K562 (cell line): ENCODE data around the gene CLCN6. TPM values are rescaled to one million over a fixed set of nuclear protein-coding genes. Genes with fewer than 3 reads are reported as not detected.
A peak's percentile ranks its signal among the peaks of the same experiment; 100 is the strongest.

Source experiments
- ATF4 ChIP-seq: fragments of 450-650 bp; formaldehyde crosslinking; IDR thresholded peaks from 2 replicates; pipeline ENCODE4 v1.4.0; 2022; ENCODE audit warnings: mild to moderate bottlenecking, moderate library complexity
- ATF6 ChIP-seq: sonication (generic); formaldehyde crosslinking; IDR thresholded peaks from 2 replicates; pipeline ENCODE4 v1.4.0; 2020; ENCODE audit warnings: mild to moderate bottlenecking, missing genetic modification reagents
- CAMTA2 ChIP-seq: fragments of 250-450 bp; sonication (Bioruptor Pico); conservative IDR thresholded peaks from 2 replicates; pipeline ENCODE4 v1.5.1; 2022
- CTBP1 ChIP-seq: fragments of 450-650 bp; IDR thresholded peaks from 2 replicates; pipeline ENCODE4 v1.6.1; 2016; ENCODE audit warnings: borderline replicate concordance
- DMBX1 ChIP-seq: fragments of 250-450 bp; sonication (Bioruptor Pico); IDR thresholded peaks from 2 replicates; pipeline ENCODE4 v1.8.0; 2022; ENCODE audit warnings: inconsistent platforms, mild to moderate bottlenecking, moderate library complexity, borderline replicate concordance
- KAT2B ChIP-seq: IDR thresholded peaks from one replicate; pipeline ENCODE4 v1.6.1; 2012; ENCODE audit warnings: low read depth, mild to moderate bottlenecking, control low read depth, inconsistent platforms, low read length, moderate library complexity
- KLF10 ChIP-seq: fragments of 250-450 bp; sonication (Bioruptor Pico); IDR thresholded peaks from 2 replicates; pipeline ENCODE4 v1.6.1; 2021; ENCODE audit warnings: matching md5 sums
- LCOR ChIP-seq: sonication (generic); formaldehyde crosslinking; IDR thresholded peaks from 2 replicates; pipeline ENCODE4 v1.8.0; 2022; ENCODE audit warnings: mild to moderate bottlenecking, missing genetic modification reagents
- POLR2A ChIP-seq: fragments of 450-650 bp; conservative IDR thresholded peaks from 2 replicates; pipeline ENCODE4 v1.6.1; 2016
- POLR2G ChIP-seq: fragments of 200-400 bp; formaldehyde crosslinking; IDR thresholded peaks from 2 replicates; pipeline ENCODE4 v1.6.1; 2017; ENCODE audit warnings: low read depth, mild to moderate bottlenecking, antibody characterized with exemption, low read length, moderate library complexity
- POLR2H ChIP-seq: IDR thresholded peaks from 2 replicates; pipeline ENCODE4 v1.6.1; 2016; ENCODE audit warnings: missing genetic modification characterization, low read depth, mild to moderate bottlenecking, control low read depth, missing compliant biosample characterization, moderate library complexity
- PTBP1 ChIP-seq: fragments of 200-400 bp; formaldehyde crosslinking; IDR thresholded peaks from 2 replicates; pipeline ENCODE4 v1.6.1; 2017; ENCODE audit warnings: low read depth, low read length
- PURB ChIP-seq: sonication (generic); formaldehyde crosslinking; IDR thresholded peaks from 2 replicates; pipeline ENCODE4 v1.9.0; 2021; ENCODE audit warnings: low read depth, mild to moderate bottlenecking, missing genetic modification reagents
- RBFOX2 ChIP-seq: fragments of 200-400 bp; formaldehyde crosslinking; IDR thresholded peaks from 2 replicates; pipeline ENCODE4 v1.6.1; 2017; ENCODE audit warnings: low read depth, mild to moderate bottlenecking, low read length, moderate library complexity
- SUPT5H ChIP-seq: fragments of 450-650 bp; IDR thresholded peaks from 2 replicates; pipeline ENCODE4 v1.6.1; 2016
- THRB ChIP-seq: fragments of 450-650 bp; formaldehyde crosslinking; conservative IDR thresholded peaks from 2 replicates; pipeline ENCODE4 v1.4.0; 2022; ENCODE audit warnings: mild to moderate bottlenecking, missing genetic modification characterization
- TOE1 ChIP-seq, 2 experiments: fragments of 450-650 bp in 1 of 2; sonication (generic) in 1 of 2; formaldehyde crosslinking in 1 of 2; IDR thresholded peaks; 2 replicates each; pipeline versions ENCODE4 v1.7.1 to v1.8.0; 2016 to 2022; ENCODE audit warnings: borderline replicate concordance in 2 of 2, mild to moderate bottlenecking in 2 of 2, antibody characterized with exemption in 1 of 2, inconsistent platforms in 1 of 2, low read depth in 1 of 2, missing genetic modification reagents in 1 of 2, moderate library complexity in 1 of 2
- ZFP1 ChIP-seq: fragments of 450-650 bp; formaldehyde crosslinking; IDR thresholded peaks from 2 replicates; pipeline ENCODE4 v1.4.0; 2020; ENCODE audit warnings: mild to moderate bottlenecking, mixed read lengths
- ZNF143 ChIP-seq: sonication (generic); formaldehyde crosslinking; IDR thresholded peaks from 2 replicates; pipeline ENCODE4 v1.9.0; 2022; ENCODE audit warnings: mild to moderate bottlenecking, missing genetic modification reagents
- ZNF274 ChIP-seq: IDR thresholded peaks from 2 replicates; pipeline ENCODE4 v1.6.1; 2011; ENCODE audit warnings: low read depth, mild to moderate bottlenecking, low read length, moderate library complexity, borderline replicate concordance
- ZNF511 ChIP-seq: sonication (generic); formaldehyde crosslinking; IDR thresholded peaks from 2 replicates; pipeline ENCODE4 v1.8.0; 2022; ENCODE audit warnings: mild to moderate bottlenecking, missing genetic modification reagents
- ZNF561 ChIP-seq: fragments of 450-650 bp; formaldehyde crosslinking; conservative IDR thresholded peaks from 2 replicates; pipeline ENCODE4 v1.4.0; 2020; ENCODE audit warnings: mild to moderate bottlenecking, moderate library complexity
- ZNF764 ChIP-seq: fragments of 250-450 bp; sonication (Bioruptor Pico); IDR thresholded peaks from 2 replicates; pipeline ENCODE4 v1.4.0; 2020; ENCODE audit warnings: low read depth, mild to moderate bottlenecking, moderate library complexity
- polyA plus RNA-seq, 8 experiments: library from polyadenylated mRNA; depleted of rRNA in 4 of 8; stranded (reverse) in 5 of 8; unstranded in 3 of 8; fragments of >200 nt; fragmentation: Nextera tagmentation in 2 of 8; fragmentation: Illumina TruSeq in 1 of 8; extraction: Ambion mirVana in 2 of 8; extraction: Trizol in 1 of 8; gene quantifications; 2 replicates each; pipeline versions ENCODE4 v1.2.1 to v1.2.3, GENCODE V29; 2011 to 2014; ENCODE audit warnings: inconsistent platforms in 1 of 8, missing spikeins in 1 of 8
- total RNA-seq, 7 experiments: library from RNA; depleted of rRNA in 6 of 7; stranded (reverse); fragments of >200 nt in 6 of 7; fragmentation: Illumina TruSeq in 2 of 7; extraction: Trizol in 2 of 7; gene quantifications; 2 replicates each; pipeline versions ENCODE4 v1.2.1 to v1.2.3, GENCODE V29; 2011 to 2021; ENCODE audit warnings: low replicate concordance in 1 of 7

The CLCN6 gene
- total and polyA plus RNA-seq, 9 of the 15 experiments (the other 6 are each of a cell fraction or from before 2014, with no cell fraction given) = 2.0 to 21.8 (median 13.6) TPM

- 0 out of 2 replicates have a peak, but pooled peaks have one; percentile 39 for TF ChIP-seq ZFP1
- 0 out of 2 replicates have a peak, but pooled peaks have one; percentile 20 for TF ChIP-seq PTBP1
- 0 out of 2 replicates have a peak, but pooled peaks have one; percentile 42 for TF ChIP-seq ZNF143
- TF ChIP-seq ZNF511 (CRISPR knock-in tag) = no peak
- TF ChIP-seq POLR2A = peak; percentile 43; the same call in 1 of the 2 replicates
- TF ChIP-seq KLF10 (CRISPR knock-in tag) = no peak
- 0 out of 2 replicates have a peak, but pooled peaks have one; percentile 10 for TF ChIP-seq THRB (CRISPR knock-in tag)
- TF ChIP-seq DMBX1 (CRISPR knock-in tag) = no peak
- 0 out of 2 replicates have a peak, but pooled peaks have one; percentile 22 for TF ChIP-seq LCOR
- peak; percentile 60 for TF ChIP-seq RBFOX2
- TF ChIP-seq ATF6 (CRISPR knock-in tag) = peak; percentile 73; the same call in 1 of the 2 replicates
- TF ChIP-seq CAMTA2 (CRISPR knock-in tag) = no peak
- TF ChIP-seq ZNF274 = no peak
- peak; percentile 38; the same call in 1 of the 2 replicates for TF ChIP-seq TOE1 (IDR thresholded peaks at IDR 0.05; ENCODE audit: borderline replicate concordance)
- 0 out of 2 replicates have a peak, but pooled peaks have one; percentile 35 for TF ChIP-seq TOE1 (CRISPR knock-in tag; IDR thresholded peaks at IDR 0.05; ENCODE audit: borderline replicate concordance, low read depth)
- TF ChIP-seq PURB (CRISPR knock-in tag) = no peak
- peak; percentile 34; the same call in 1 of the 2 replicates for TF ChIP-seq ATF4 (CRISPR knock-in tag)
- 0 out of 2 replicates have a peak, but pooled peaks have one; percentile 36 for TF ChIP-seq SUPT5H
- no peak for TF ChIP-seq ZNF764
- TF ChIP-seq KAT2B = no peak
- 0 out of 2 replicates have a peak, but pooled peaks have one; percentile 14 for TF ChIP-seq ZNF561 (CRISPR knock-in tag)
- TF ChIP-seq POLR2G = peak; percentile 81
- no peak for TF ChIP-seq POLR2H (tag)
- TF ChIP-seq CTBP1 = 0 out of 2 replicates have a peak, but pooled peaks have one; percentile 13
Observed at GRCh38 chr1:11787251-11787803, 18.7 kb upstream of the CLCN6 start (continued).
